Liver (tissue), 9 donors: ENCODE data around the gene ALG9. TPM values are rescaled to one million over a fixed set of nuclear protein-coding genes. Genes with fewer than 3 reads are reported as not detected.

Experiments
- DNase-seq: peaks from one replicate; pipeline ENCODE4 v3.0.0-alpha.2; 2017; ENCODE audit warnings: low spot score
- H3K27ac ChIP-seq, 2 donors: one replicate each; pipeline ENCODE4 v1.7.0; 2013; ENCODE audit warnings: inconsistent platforms in 2 of 2, low read length in 2 of 2, control low read depth in 1 of 2, low read depth in 1 of 2, mild to moderate bottlenecking in 1 of 2
- H3K27me3 ChIP-seq, 4 donors: one replicate each; pipeline versions ENCODE4 v1.6.1 to v1.7.0; 2013; ENCODE audit warnings: low read length in 3 of 4, inconsistent platforms in 1 of 4, mild to moderate bottlenecking in 1 of 4, moderate library complexity in 1 of 4; ENCODE audit not compliant: control insufficient read depth in 4 of 4, insufficient read depth in 4 of 4
- H3K36me3 ChIP-seq, 4 donors: one replicate each; pipeline versions ENCODE4 v1.6.1 to v1.7.0; 2013; ENCODE audit warnings: low read length in 3 of 4, mild to moderate bottlenecking in 3 of 4, low read depth in 1 of 4, moderate library complexity in 1 of 4; ENCODE audit not compliant: control insufficient read depth in 4 of 4, insufficient read depth in 3 of 4
- H3K4me1 ChIP-seq, 4 donors: one replicate each; pipeline versions ENCODE4 v1.6.1 to v1.7.0; 2013; ENCODE audit warnings: low read length in 3 of 4, mild to moderate bottlenecking in 3 of 4, moderate library complexity in 1 of 4; ENCODE audit not compliant: control insufficient read depth in 4 of 4, insufficient read depth in 4 of 4
- H3K4me3 ChIP-seq, 3 donors: one replicate each; pipeline versions ENCODE4 v1.6.1 to v1.7.0; 2013; ENCODE audit warnings: low read length in 3 of 3, control low read depth in 1 of 3, low read depth in 1 of 3, mild to moderate bottlenecking in 1 of 3
- H3K9ac ChIP-seq, 2 donors: one replicate each; pipeline ENCODE4 v1.7.0; 2013; ENCODE audit warnings: low read length in 2 of 2, mild to moderate bottlenecking in 2 of 2, moderate library complexity in 2 of 2, control low read depth in 1 of 2, low read depth in 1 of 2
- H3K9me3 ChIP-seq, 4 donors: one replicate each; pipeline versions ENCODE4 v1.6.1 to v1.7.0; 2013; ENCODE audit warnings: low read length in 3 of 4; ENCODE audit not compliant: control insufficient read depth in 4 of 4
- ATF3 ChIP-seq: IDR thresholded peaks from 2 replicates; pipeline ENCODE4 v1.6.1; 2016; ENCODE audit warnings: antibody characterized with exemption
- FOXA1 ChIP-seq: IDR thresholded peaks from 2 replicates; pipeline ENCODE4 v1.6.1; 2016; ENCODE audit warnings: antibody characterized with exemption
- GABPA ChIP-seq, 2 donors: IDR thresholded peaks in 1 of 2; conservative IDR thresholded peaks in 1 of 2; 2 replicates each; pipeline ENCODE4 v1.6.1; 2016; ENCODE audit warnings: antibody characterized with exemption in 2 of 2, mild to moderate bottlenecking in 1 of 2, moderate library complexity in 1 of 2
- HNF4A ChIP-seq, 2 donors: conservative IDR thresholded peaks; 2 replicates each; pipeline ENCODE4 v1.6.1; 2016; ENCODE audit warnings: antibody characterized with exemption in 2 of 2, mild to moderate bottlenecking in 2 of 2
- HNF4G ChIP-seq: IDR thresholded peaks from 2 replicates; pipeline ENCODE4 v1.6.1; 2016; ENCODE audit warnings: antibody characterized with exemption
- JUND ChIP-seq, 2 donors: IDR thresholded peaks; 2 replicates each; pipeline ENCODE4 v1.6.1; 2016; ENCODE audit warnings: antibody characterized with exemption in 2 of 2
- RAD21 ChIP-seq, 2 donors: IDR thresholded peaks; 2 replicates each; pipeline ENCODE4 v1.6.1; 2016; ENCODE audit warnings: antibody characterized with exemption in 2 of 2, mild to moderate bottlenecking in 2 of 2
- REST ChIP-seq: IDR thresholded peaks from 2 replicates; pipeline ENCODE4 v1.6.1; 2016; ENCODE audit warnings: antibody characterized with exemption, mild to moderate bottlenecking
- RXRA ChIP-seq, 2 donors: IDR thresholded peaks; 2 replicates each; pipeline ENCODE4 v1.6.1; 2017 to 2018; ENCODE audit warnings: antibody characterized with exemption in 2 of 2, mild to moderate bottlenecking in 1 of 2
- SP1 ChIP-seq: IDR thresholded peaks from 2 replicates; pipeline ENCODE4 v1.6.1; 2018; ENCODE audit warnings: antibody characterized with exemption, mild to moderate bottlenecking
- TAF1 ChIP-seq: conservative IDR thresholded peaks from 2 replicates; pipeline ENCODE4 v1.6.1; 2016; ENCODE audit warnings: antibody characterized with exemption, mild to moderate bottlenecking
- YY1 ChIP-seq: IDR thresholded peaks from 2 replicates; pipeline ENCODE4 v1.6.1; 2016; ENCODE audit warnings: antibody characterized with exemption, mild to moderate bottlenecking
- WGBS: extraction: QIAGEN DNeasy Blood & Tissue Kit; methylation state at CpG from one replicate; pipeline ENCODE4 v1.1.7; 2013; 5-methylcytosine and 5-hydroxymethylcytosine counted together
- polyA plus RNA-seq, 2 donors: library from polyadenylated mRNA; stranded (reverse) in 1 of 2; unstranded in 1 of 2; fragments of 200-250 nt in 1 of 2; fragments of >200 nt in 1 of 2; fragmentation: Nextera tagmentation in 1 of 2; extraction: Ambion mirVana in 1 of 2; gene quantifications; one replicate each; pipeline versions ENCODE4 v1.2.1 to v1.2.3, GENCODE V29; 2013 to 2015
- total RNA-seq, 2 donors: library from RNA; depleted of rRNA; stranded (reverse); fragments of >200 nt; gene quantifications; one replicate each; pipeline ENCODE4 v1.2.3, GENCODE V29; 2014
- donor health status: healthy.
- donor health status: healthy.
- donor health status: healthy.
- donor health status: healthy.
- donor health status: healthy.

ALG9 gene
- total and polyA plus RNA-seq, 4 donors = 13.7 to 36.3 (median 20.2) TPM

DNA sequence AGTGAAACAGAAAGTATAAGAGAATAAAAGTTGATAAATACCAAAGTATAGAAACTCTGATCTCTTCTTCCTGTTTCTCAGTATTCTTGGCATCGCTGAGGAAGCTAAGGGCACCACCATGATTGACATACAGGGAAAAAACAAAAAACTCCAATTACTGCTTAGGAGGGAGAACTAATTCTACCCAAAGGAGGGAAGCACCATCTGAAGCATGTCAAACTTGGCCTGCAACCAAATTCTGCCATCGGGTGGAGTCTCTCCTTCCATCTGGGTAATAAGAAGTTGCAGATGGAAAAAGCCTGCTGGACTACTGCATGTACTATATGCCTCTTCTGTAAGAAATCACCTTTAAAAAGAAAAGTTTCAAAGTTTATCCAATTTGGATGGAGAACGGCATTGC, 74.7 kb downstream of the ALG9 start:
- Histone ChIP-seq H3K9ac (no peak overlapping the region), H3K4me3 (no peak overlapping the region), H3K4me1 (peaks cover 4 to 44% (median 19%) of the 10 kb centered on the region in 4 donors), H3K27ac (peak overlapping the region; percentile 70 to 81), H3K27me3 (no peaks in the 10 kb centered on the region), H3K36me3 (peaks cover 0 to 6% (median 1%) of the 10 kb centered on the region in 4 donors), H3K9me3 (peaks cover 0 to 6% (median 0%) of the 10 kb centered on the region in 4 donors)
- DNase-seq = no peak
- 70% methylated on average over 3 of the region's 3 CpGs for WGBS
- no peak for TF ChIP-seq YY1
- no peak for TF ChIP-seq RXRA (IDR thresholded peaks at IDR 0.05)
- TF ChIP-seq FOXA1 = no peak
- TF ChIP-seq ATF3 = no peak
- no peak for TF ChIP-seq HNF4G
- TF ChIP-seq TAF1 = no peak

GRCh38 chr11:111795334-111795985, 75.9 kb downstream of the ALG9 start:
- H3K9ac ChIP-seq = no peak overlapping the region

More at GRCh38 chr11:111795334-111795985, 75.9 kb downstream of the ALG9 start:
- DNase-seq = no peak
- Histone ChIP-seq H3K27ac (peak overlapping the region; percentile 70 to 81), H3K9me3 (peaks cover 0 to 6% (median 0%) of the 10 kb centered on the region in 4 donors), H3K4me1 (peaks cover 5 to 44% (median 23%) of the 10 kb centered on the region in 4 donors), H3K27me3 (no peaks in the 10 kb centered on the region), H3K36me3 (peaks cover 0 to 6% (median 1%) of the 10 kb centered on the region in 4 donors), H3K4me3 (peak overlapping the region in 2 of 3 donors; percentile 3 to 28)
- TF ChIP-seq RAD21 (IDR thresholded peaks at IDR 0.05) (peak in 1 of 2 donors; percentile 16), YY1 (no peak), REST (peak; percentile 25), GABPA (IDR thresholded peaks at IDR 0.05 in 1 of 2, conservative IDR thresholded peaks at IDR 0.05 in 1 of 2) (no peak), HNF4A (conservative IDR thresholded peaks at IDR 0.05) (peak; percentile 49 to 51), JUND (IDR thresholded peaks at IDR 0.05) (peak in 1 of 2 donors; percentile 40), RXRA (IDR thresholded peaks at IDR 0.05) (peak; percentile 53 to 67), SP1 (peak; percentile 49)
- 66% methylated on average over 7 of the region's 7 CpGs for WGBS
